ENCODE results near the gene FOXF2. TPM values are rescaled to one million over a fixed set of nuclear protein-coding genes. Genes with fewer than 3 reads are reported as not detected.
"Not testable (repeated sequence)": the region's sequence is repeated elsewhere in the genome, so short reads cannot be mapped to it uniquely, and the experiment has no call there.

The FOXF2 gene
- total RNA-seq (2014; rRNA removed; shearing (Covaris generic); ENCODE audit: low replicate concordance) = not detected in 2 replicates

DNA sequence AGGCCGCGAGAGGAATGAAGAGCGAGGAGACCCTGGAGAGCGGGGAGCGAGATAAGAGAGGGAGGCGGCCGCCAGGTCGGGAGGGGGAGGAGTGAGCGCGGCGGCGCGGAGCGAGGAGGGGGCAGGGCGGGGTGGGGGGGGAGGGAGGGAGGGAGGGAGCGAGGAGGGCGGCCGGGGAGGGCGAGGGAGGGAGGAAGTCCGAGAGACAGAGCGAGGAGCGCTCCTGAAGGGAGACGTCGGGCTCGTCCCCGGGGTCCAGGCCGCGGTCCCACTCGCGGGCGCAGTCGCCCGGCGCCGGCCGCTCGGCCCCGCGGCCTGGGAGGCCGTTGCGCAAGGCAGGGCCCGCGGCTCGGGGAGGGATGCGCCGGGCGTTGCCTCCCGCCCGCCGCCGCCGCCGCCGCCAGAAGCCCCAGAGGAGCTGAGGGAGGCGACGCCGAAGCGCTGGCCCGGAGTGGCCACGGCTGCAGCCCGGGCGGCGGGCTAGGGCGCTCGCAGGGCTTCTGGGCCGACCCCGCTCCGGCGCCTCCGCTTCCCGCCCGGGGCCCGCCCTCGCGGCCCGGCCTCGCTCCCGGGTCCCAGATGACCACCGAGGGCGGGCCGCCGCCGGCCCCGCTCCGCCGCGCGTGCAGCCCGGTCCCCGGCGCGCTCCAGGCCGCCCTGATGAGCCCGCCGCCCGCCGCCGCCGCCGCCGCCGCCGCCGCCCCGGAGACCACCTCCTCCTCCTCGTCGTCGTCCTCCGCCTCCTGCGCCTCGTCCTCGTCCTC is at the start of gene FOXF2:
TSS of gene FOXF2 (plus strand) at position 208 of the 764 bp plus-strand sequence. CDS start at position 580, 372 bp downstream.
- H2AFZ ChIP-seq (ENCODE audit: low read length) = no peak within 1 kb of the TSS
- no peak within 1 kb of the TSS for H3K4me2 ChIP-seq (ENCODE audit: low read depth, low read length, poor library complexity, severe bottlenecking)
- H3K27me3 ChIP-seq (ENCODE audit: low read length) = no peaks in the 10 kb centered on the region
- no peaks in the 10 kb centered on the region for H4K20me1 ChIP-seq (ENCODE audit: insufficient read depth, low read depth, low read length)
- no peaks in the 10 kb centered on the region for H3K9me2 ChIP-seq (replicated peaks; ENCODE audit: insufficient read depth, low read length)
- no peaks in the 10 kb centered on the region for H3K79me2 ChIP-seq (ENCODE audit: low read length)
- H3K36me3 ChIP-seq (ENCODE audit: insufficient read depth, low read length) = no peaks in the 10 kb centered on the region
- no peak within 1 kb of the TSS for H3K4me3 ChIP-seq (ENCODE audit: low read length)
- no peak for DNase-seq
- H3K27ac ChIP-seq (ENCODE audit: low read length) = no peak within 1 kb of the TSS
- H3K4me1 ChIP-seq (ENCODE audit: low read length) = no peaks in the 10 kb centered on the region
- H3K9ac ChIP-seq (ENCODE audit: low read length) = no peak within 1 kb of the TSS
- H3K9me3 ChIP-seq (ENCODE audit: low read length) = no peaks in the 10 kb centered on the region

DNA sequence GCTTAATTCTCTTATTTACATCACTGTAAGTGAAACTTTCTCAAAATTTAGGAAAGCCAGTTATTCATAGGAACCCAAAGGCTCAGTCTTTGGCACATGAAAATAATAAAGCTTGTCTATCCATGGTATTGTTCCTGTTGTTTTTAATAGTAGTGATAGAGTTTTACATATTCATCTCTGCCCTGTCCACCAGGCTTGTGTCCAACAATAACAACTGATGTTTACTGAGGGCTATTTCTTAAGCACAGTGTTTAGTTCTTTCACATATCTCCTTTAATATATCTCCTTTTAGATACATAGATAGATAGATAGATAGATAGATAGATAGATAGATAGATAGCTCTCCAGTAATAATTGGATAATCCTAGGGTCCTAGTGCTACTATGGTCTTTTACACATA is 43.3 kb upstream of the FOXF2 start:
- no peak overlapping the region for H2AFZ ChIP-seq (ENCODE audit: low read length)
- DNase-seq = no peak
- H3K9ac ChIP-seq (ENCODE audit: low read length) = no peak overlapping the region
- peaks cover under 1% of the 10 kb centered on the region; the same call in 1 of the 2 replicates for H3K9me3 ChIP-seq (ENCODE audit: low read length)
- H3K79me2 ChIP-seq (ENCODE audit: low read length) = no peaks in the 10 kb centered on the region
- H3K36me3 ChIP-seq (ENCODE audit: insufficient read depth, low read length) = no peaks in the 10 kb centered on the region
- H4K20me1 ChIP-seq (ENCODE audit: insufficient read depth, low read depth, low read length) = no peaks in the 10 kb centered on the region
- no peak overlapping the region for H3K27ac ChIP-seq (ENCODE audit: low read length)
- H3K4me2 ChIP-seq (ENCODE audit: low read depth, low read length, poor library complexity, severe bottlenecking) = no peak overlapping the region
- H3K4me3 ChIP-seq (ENCODE audit: low read length) = no peak overlapping the region
- H3K9me2 ChIP-seq (replicated peaks; ENCODE audit: insufficient read depth, low read length) = no peaks in the 10 kb centered on the region
- H3K4me1 ChIP-seq (ENCODE audit: low read length) = no peaks in the 10 kb centered on the region
- no peaks in the 10 kb centered on the region; the same call in 1 of the 2 replicates for H3K27me3 ChIP-seq (ENCODE audit: low read length)

DNA sequence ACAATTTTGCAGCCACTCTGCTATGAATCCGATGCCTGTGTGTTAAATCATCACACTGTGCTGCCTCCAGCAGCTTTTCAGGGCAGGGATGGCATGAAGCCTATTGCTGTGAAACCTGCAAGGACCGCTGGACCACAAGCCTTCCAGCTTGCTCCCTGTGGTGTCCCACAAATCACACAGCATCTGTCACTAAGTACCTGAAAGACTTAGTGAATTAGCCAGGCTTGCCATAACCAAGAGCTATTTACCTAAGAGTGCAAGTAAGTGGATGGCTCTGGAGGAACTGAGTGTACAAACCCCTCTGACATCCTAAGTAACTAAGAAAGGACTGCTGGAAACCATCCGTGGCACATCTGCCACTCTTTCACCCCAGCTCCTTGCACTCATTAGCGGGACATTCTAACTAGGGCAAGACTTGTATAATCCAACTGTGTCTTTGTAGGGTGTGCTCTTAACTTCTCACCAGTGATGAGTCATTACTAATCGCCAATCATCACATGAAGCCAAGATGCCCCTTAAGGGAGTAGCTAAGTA is 42.8 kb upstream of the FOXF2 start:
- no peak overlapping the region for H3K4me2 ChIP-seq (ENCODE audit: low read depth, low read length, poor library complexity, severe bottlenecking)
- no peak overlapping the region for H3K4me3 ChIP-seq (ENCODE audit: low read length)
- no peak overlapping the region for H2AFZ ChIP-seq (ENCODE audit: low read length)
- no peaks in the 10 kb centered on the region for H3K79me2 ChIP-seq (ENCODE audit: low read length)
- H3K27ac ChIP-seq (ENCODE audit: low read length) = no peak overlapping the region
- no peaks in the 10 kb centered on the region for H3K9me2 ChIP-seq (replicated peaks; ENCODE audit: insufficient read depth, low read length)
- no peak for DNase-seq
- no peaks in the 10 kb centered on the region for H3K4me1 ChIP-seq (ENCODE audit: low read length)
- no peaks in the 10 kb centered on the region for H4K20me1 ChIP-seq (ENCODE audit: insufficient read depth, low read depth, low read length)
- no peak overlapping the region for H3K9ac ChIP-seq (ENCODE audit: low read length)
- no peaks in the 10 kb centered on the region for H3K36me3 ChIP-seq (ENCODE audit: insufficient read depth, low read length)
- H3K27me3 ChIP-seq (ENCODE audit: low read length) = no peaks in the 10 kb centered on the region; the same call in 1 of the 2 replicates
- H3K9me3 ChIP-seq (ENCODE audit: low read length) = peaks cover 6% of the 10 kb centered on the region; the same call in 1 of the 2 replicates

DNA sequence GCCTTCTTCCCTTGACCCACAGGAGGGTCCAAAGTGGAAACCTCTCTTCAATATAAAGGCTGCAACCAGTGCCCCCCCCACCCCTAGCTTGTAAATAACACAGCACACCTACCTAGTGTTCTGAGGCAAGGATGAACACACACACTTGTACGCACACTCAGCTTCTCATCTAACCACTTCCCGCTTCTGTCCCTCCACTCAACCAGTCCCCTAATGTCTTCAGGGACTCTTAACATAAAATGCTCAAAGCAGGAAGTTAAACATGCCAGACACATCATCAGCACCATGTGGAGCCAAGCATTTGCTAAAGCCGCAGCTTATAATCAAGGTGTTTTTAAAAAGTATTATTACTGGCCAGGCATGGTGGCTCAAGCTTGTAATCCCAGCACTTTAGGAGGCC is 42.2 kb upstream of the FOXF2 start:
- Histone ChIP-seq H3K9ac (ENCODE audit: low read length) (no peak overlapping the region), H3K79me2 (ENCODE audit: low read length) (no peaks in the 10 kb centered on the region), H3K9me3 (ENCODE audit: low read length) (peaks cover 7% of the 10 kb centered on the region; the same call in 1 of the 2 replicates), H2AFZ (ENCODE audit: low read length) (no peak overlapping the region), H3K27ac (ENCODE audit: low read length) (no peak overlapping the region), H3K36me3 (ENCODE audit: insufficient read depth, low read length) (no peaks in the 10 kb centered on the region), H3K4me1 (ENCODE audit: low read length) (no peaks in the 10 kb centered on the region), H3K27me3 (ENCODE audit: low read length) (no peaks in the 10 kb centered on the region; the same call in 1 of the 2 replicates), H4K20me1 (ENCODE audit: insufficient read depth, low read depth, low read length) (no peaks in the 10 kb centered on the region), H3K4me2 (ENCODE audit: low read depth, low read length, poor library complexity, severe bottlenecking) (no peak overlapping the region), H3K9me2 (replicated peaks; ENCODE audit: insufficient read depth, low read length) (no peaks in the 10 kb centered on the region), H3K4me3 (ENCODE audit: low read length) (no peak overlapping the region)
- DNase-seq = no peak

DNA sequence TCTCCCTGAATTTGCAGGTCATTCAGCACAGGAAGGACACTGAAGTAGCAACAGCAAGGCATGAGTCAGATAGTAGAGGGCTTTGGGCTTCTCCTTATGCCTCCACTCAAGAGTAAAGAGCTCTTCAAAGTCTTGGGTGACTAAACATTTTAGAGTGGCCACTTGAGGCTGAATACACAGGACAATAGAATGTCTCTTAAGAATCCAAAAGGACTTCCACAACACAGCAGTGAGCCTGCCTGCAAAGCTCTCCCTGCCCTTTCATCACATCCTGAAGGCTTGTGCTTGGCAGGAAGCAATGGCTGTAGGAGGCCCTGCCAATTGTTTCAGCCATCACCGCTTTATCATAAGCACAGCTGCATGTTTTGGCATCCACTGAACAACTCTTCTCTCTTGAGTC is 40.7 kb upstream of the FOXF2 start:
- no peak overlapping the region for H3K4me3 ChIP-seq (ENCODE audit: low read length)
- H3K27me3 ChIP-seq (ENCODE audit: low read length) = no peaks in the 10 kb centered on the region; the same call in 1 of the 2 replicates
- no peaks in the 10 kb centered on the region for H4K20me1 ChIP-seq (ENCODE audit: insufficient read depth, low read depth, low read length)
- no peak overlapping the region for H3K27ac ChIP-seq (ENCODE audit: low read length)
- no peak for DNase-seq
- H3K4me2 ChIP-seq (ENCODE audit: low read depth, low read length, poor library complexity, severe bottlenecking) = no peak overlapping the region
- no peaks in the 10 kb centered on the region for H3K36me3 ChIP-seq (ENCODE audit: insufficient read depth, low read length)
- peaks cover 7% of the 10 kb centered on the region; the same call in 1 of the 2 replicates for H3K9me3 ChIP-seq (ENCODE audit: low read length)
- H2AFZ ChIP-seq (ENCODE audit: low read length) = no peak overlapping the region
- no peaks in the 10 kb centered on the region for H3K4me1 ChIP-seq (ENCODE audit: low read length)
- no peaks in the 10 kb centered on the region for H3K79me2 ChIP-seq (ENCODE audit: low read length)
- no peaks in the 10 kb centered on the region for H3K9me2 ChIP-seq (replicated peaks; ENCODE audit: insufficient read depth, low read length)
- H3K9ac ChIP-seq (ENCODE audit: low read length) = no peak overlapping the region

DNA sequence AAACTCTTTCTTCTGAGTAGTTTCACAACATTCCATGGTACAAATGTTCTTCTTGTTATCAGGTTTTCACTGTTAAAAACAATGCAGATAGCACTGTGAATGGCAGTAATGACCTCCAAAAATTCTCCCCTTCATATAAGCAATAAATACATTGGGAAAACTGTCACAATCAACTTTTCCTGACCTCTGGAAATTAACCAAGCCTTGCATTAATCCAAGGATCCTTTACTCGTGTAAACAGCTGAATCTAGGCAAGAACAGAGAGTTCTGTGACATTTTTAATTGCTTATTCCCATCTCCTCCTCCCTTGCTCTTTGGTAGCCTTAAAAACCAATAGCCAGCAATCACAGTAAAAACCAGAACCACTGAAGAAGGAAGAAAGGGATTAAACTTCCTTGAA is 39.7 kb upstream of the FOXF2 start:
- H3K4me3 ChIP-seq (ENCODE audit: low read length) = no peak overlapping the region
- H4K20me1 ChIP-seq (ENCODE audit: insufficient read depth, low read depth, low read length) = no peaks in the 10 kb centered on the region
- H3K27ac ChIP-seq (ENCODE audit: low read length) = no peak overlapping the region
- H3K9me2 ChIP-seq (replicated peaks; ENCODE audit: insufficient read depth, low read length) = no peaks in the 10 kb centered on the region
- no peaks in the 10 kb centered on the region for H3K27me3 ChIP-seq (ENCODE audit: low read length)
- peaks cover 7% of the 10 kb centered on the region; the same call in 1 of the 2 replicates for H3K9me3 ChIP-seq (ENCODE audit: low read length)
- no peak overlapping the region for H2AFZ ChIP-seq (ENCODE audit: low read length)
- no peaks in the 10 kb centered on the region for H3K4me1 ChIP-seq (ENCODE audit: low read length)
- no peak overlapping the region for H3K9ac ChIP-seq (ENCODE audit: low read length)
- H3K36me3 ChIP-seq (ENCODE audit: insufficient read depth, low read length) = no peaks in the 10 kb centered on the region
- H3K79me2 ChIP-seq (ENCODE audit: low read length) = no peaks in the 10 kb centered on the region
- DNase-seq = no peak
- H3K4me2 ChIP-seq (ENCODE audit: low read depth, low read length, poor library complexity, severe bottlenecking) = no peak overlapping the region

DNA sequence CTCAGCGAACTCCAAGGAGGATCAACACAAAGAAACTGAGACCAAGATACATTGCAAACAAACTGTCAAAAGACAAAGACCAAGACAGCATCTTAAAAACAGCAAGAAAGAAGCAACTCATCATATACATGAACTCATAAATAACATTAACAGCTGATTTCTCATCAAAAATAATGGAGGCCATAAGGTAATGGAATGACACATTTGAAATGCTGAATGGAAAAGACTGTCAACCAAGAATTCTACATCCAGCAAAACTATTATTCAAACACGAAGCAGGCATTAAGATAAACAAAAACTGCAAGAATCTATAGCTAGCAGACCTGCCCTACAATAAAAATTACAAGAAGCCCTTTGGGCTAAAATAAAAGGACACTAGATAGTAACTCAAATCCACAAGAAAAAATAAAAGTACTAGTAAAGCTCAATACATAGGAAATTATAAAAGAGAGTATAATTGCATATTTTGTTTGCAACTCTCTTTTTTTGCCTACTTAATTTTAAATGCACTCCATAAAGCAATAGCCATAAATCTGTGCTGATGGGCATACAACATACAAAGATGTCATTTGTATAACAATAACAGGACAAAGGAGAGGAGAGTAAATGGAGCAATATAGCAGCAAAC is 37.9 kb upstream of the FOXF2 start:
- no peak for DNase-seq
- H3K9me3 ChIP-seq (ENCODE audit: low read length) = peaks cover 7% of the 10 kb centered on the region; the same call in 1 of the 2 replicates

DNA sequence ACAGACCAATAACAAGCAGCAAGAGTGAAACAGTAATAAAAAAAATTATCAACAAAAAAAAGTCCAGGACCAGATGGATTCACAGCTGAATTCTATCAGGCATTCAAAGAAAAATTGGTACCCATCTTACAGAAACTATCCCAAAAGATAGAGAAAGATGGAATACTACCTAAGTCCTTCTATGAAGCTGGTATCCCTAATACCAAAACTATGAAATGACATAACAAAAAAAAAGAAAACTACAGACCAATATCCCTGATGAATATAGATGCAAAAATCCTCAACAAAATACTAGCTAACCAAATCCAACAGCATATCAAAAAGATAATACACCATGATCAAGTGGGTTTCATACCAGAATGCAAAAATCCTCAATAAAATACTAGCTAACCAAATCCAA is 34.3 kb upstream of the FOXF2 start:
- H3K4me2 ChIP-seq (ENCODE audit: low read depth, low read length, poor library complexity, severe bottlenecking); H3K4me3 ChIP-seq (ENCODE audit: low read length); H4K20me1 ChIP-seq (ENCODE audit: insufficient read depth, low read depth, low read length); H3K27me3 ChIP-seq (ENCODE audit: low read length); H3K79me2 ChIP-seq (ENCODE audit: low read length); H2AFZ ChIP-seq (ENCODE audit: low read length); H3K36me3 ChIP-seq (ENCODE audit: insufficient read depth, low read length); H3K27ac ChIP-seq (ENCODE audit: low read length); H3K4me1 ChIP-seq (ENCODE audit: low read length); H3K9ac ChIP-seq (ENCODE audit: low read length); H3K9me3 ChIP-seq (ENCODE audit: low read length); H3K9me2 ChIP-seq (replicated peaks; ENCODE audit: insufficient read depth, low read length); DNase-seq: not testable (repeated sequence)

More for the DNA sequence above, 37.9 kb upstream of the FOXF2 start:
- no peak overlapping the region for H3K4me3 ChIP-seq (ENCODE audit: low read length)
- no peaks in the 10 kb centered on the region for H3K4me1 ChIP-seq (ENCODE audit: low read length)
- no peaks in the 10 kb centered on the region for H3K27me3 ChIP-seq (ENCODE audit: low read length)
- H3K36me3 ChIP-seq (ENCODE audit: insufficient read depth, low read length) = no peaks in the 10 kb centered on the region
- H3K79me2 ChIP-seq (ENCODE audit: low read length) = no peaks in the 10 kb centered on the region
- no peak overlapping the region for H3K9ac ChIP-seq (ENCODE audit: low read length)
- no peak overlapping the region for H3K27ac ChIP-seq (ENCODE audit: low read length)
- H3K9me2 ChIP-seq (replicated peaks; ENCODE audit: insufficient read depth, low read length) = no peaks in the 10 kb centered on the region
- H4K20me1 ChIP-seq (ENCODE audit: insufficient read depth, low read depth, low read length) = no peaks in the 10 kb centered on the region
- H3K4me2 ChIP-seq (ENCODE audit: low read depth, low read length, poor library complexity, severe bottlenecking) = no peak overlapping the region
- H2AFZ ChIP-seq (ENCODE audit: low read length) = no peak overlapping the region

All from Karpas-422 (cell line).